Measurements from ENCODE around the gene DOCK4.

Gene DOCK4

DNA sequence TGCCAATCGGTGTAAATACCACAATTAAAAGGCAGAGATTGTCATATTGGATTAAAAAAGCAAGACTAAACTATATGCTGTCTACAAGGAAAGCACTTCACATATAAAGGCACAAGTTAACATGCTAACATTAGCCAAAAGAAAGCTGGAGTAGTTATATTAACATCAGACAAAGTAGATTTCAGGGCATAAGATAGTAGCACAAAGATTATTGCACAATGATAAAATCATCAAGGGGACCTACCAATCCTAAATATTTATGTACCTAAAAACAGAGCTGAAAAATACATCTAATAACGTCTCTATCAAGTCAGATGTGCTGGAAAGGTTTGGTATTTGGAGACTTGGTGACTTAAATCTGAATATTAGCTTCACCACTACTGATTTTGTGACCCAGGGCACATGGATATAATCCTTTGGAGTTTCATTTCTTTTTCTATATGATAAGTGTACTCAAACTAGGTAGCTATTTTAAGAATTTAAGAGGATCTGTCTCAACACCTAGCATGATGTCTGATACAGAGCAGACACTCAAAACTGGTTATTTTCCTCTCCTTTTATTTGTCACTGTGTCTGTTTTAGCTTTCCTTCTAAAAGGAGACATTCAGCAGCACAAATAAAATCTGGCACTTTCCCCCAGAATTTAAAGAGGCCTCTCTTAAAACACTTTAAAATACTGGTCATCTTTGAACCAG is 156.5 kb downstream of the DOCK4 start:
- H3K23ac ChIP-seq (ENCODE audit: low read length): no peak overlapping the region

DNA sequence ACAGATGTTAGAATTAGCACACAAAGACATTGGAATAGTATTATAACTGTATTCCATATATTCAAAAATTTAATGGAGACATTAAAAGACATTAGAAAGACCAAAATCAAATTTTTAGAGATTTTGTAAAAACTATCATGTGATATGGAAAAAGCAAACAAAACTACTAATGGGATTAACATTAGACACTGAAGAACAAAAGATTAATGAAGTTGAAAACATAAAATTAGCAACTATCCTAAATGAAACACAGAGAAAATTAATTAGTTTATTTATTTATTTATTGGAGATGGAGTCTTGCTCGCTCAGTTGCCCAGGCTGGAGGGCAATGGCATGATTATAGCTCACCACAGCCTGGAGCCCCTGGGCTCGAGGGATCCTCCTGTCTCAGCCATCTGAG is 158.8 kb downstream of the DOCK4 start:
- no peak overlapping the region for H3K23ac ChIP-seq (ENCODE audit: low read length)
- no peak overlapping the region for H4K91ac ChIP-seq (ENCODE audit: low read depth, low read length)
- H4K8ac ChIP-seq (ENCODE audit: low read depth, low read length): no peak overlapping the region
- no peak overlapping the region for H2BK12ac ChIP-seq (ENCODE audit: low read length)
- peaks cover 3% of the 10 kb centered on the region for H3K9me3 ChIP-seq (ENCODE audit: insufficient read depth, low read depth, low read length)
- H3K27ac ChIP-seq (ENCODE audit: low read depth, low read length): no peak overlapping the region
- H3K14ac ChIP-seq (ENCODE audit: low read length): no peak overlapping the region
- H3K79me2 ChIP-seq (ENCODE audit: control insufficient read depth, insufficient read depth, low read length, poor library complexity): no peaks in the 10 kb centered on the region
- no peak overlapping the region for H2BK120ac ChIP-seq (ENCODE audit: insufficient read depth, low read length, poor library complexity)
- H3K18ac ChIP-seq (ENCODE audit: low read length): no peak overlapping the region
- no peak for DNase-seq
- H3K27me3 ChIP-seq (ENCODE audit: insufficient read depth, low read length): no peaks in the 10 kb centered on the region
- H3K9ac ChIP-seq (ENCODE audit: low read length): no peak overlapping the region
- H3K4me2 ChIP-seq (ENCODE audit: low read length): no peak overlapping the region
- H4K12ac ChIP-seq (ENCODE audit: low read depth, low read length): no peak overlapping the region
- no peak overlapping the region for H3K4ac ChIP-seq (ENCODE audit: low read depth, low read length)
- H3K4me3 ChIP-seq (ENCODE audit: low read depth, low read length): no peak overlapping the region
- H2AK5ac ChIP-seq (ENCODE audit: low read length): no peak overlapping the region
- no peaks in the 10 kb centered on the region for H3K79me1 ChIP-seq (ENCODE audit: low read length)
- H3K4me1 ChIP-seq (ENCODE audit: control insufficient read depth in 1 of 2, insufficient read depth in 2 of 2, low read length in 2 of 2): no peaks in the 10 kb centered on the region
- no CpG with 5 or more reads among the region's 2 CpGs for WGBS (ENCODE audit: extremely low coverage, insufficient coverage, insufficient read length)
- H3K36me3 ChIP-seq (ENCODE audit: control insufficient read depth in 1 of 2, insufficient read depth in 2 of 2, low read length in 2 of 2): no peaks in the 10 kb centered on the region
- H2AFZ ChIP-seq (ENCODE audit: insufficient read depth, low read length, poor library complexity): no peak overlapping the region
- H2BK5ac ChIP-seq (ENCODE audit: low read depth, low read length, poor library complexity): no peak overlapping the region

More for the DNA sequence above, 156.5 kb downstream of the DOCK4 start:
- Histone ChIP-seq H2BK12ac (ENCODE audit: low read length) (no peak overlapping the region), H4K12ac (ENCODE audit: low read depth, low read length) (no peak overlapping the region), H3K9me3 (ENCODE audit: insufficient read depth, low read depth, low read length) (peaks cover 3% of the 10 kb centered on the region), H2AK5ac (ENCODE audit: low read length) (no peak overlapping the region), H2BK120ac (ENCODE audit: insufficient read depth, low read length, poor library complexity) (no peak overlapping the region), H4K8ac (ENCODE audit: low read depth, low read length) (no peak overlapping the region), H3K79me2 (ENCODE audit: control insufficient read depth, insufficient read depth, low read length, poor library complexity) (no peaks in the 10 kb centered on the region), H3K4me3 (ENCODE audit: low read depth, low read length) (no peak overlapping the region), H3K4ac (ENCODE audit: low read depth, low read length) (no peak overlapping the region), H3K18ac (ENCODE audit: low read length) (no peak overlapping the region), H3K27me3 (ENCODE audit: insufficient read depth, low read length) (no peaks in the 10 kb centered on the region), H3K9ac (ENCODE audit: low read length) (no peak overlapping the region), H4K91ac (ENCODE audit: low read depth, low read length) (no peak overlapping the region), H2AFZ (ENCODE audit: insufficient read depth, low read length, poor library complexity) (no peak overlapping the region), H3K27ac (ENCODE audit: low read depth, low read length) (no peak overlapping the region), H3K4me1 (ENCODE audit: control insufficient read depth in 1 of 2, insufficient read depth in 2 of 2, low read length in 2 of 2) (peaks cover 0 to 2% of the 10 kb centered on the region in 2 experiments), H3K4me2 (ENCODE audit: low read length) (no peak overlapping the region), H2BK5ac (ENCODE audit: low read depth, low read length, poor library complexity) (no peak overlapping the region), H3K14ac (ENCODE audit: low read length) (no peak overlapping the region), H3K79me1 (ENCODE audit: low read length) (no peaks in the 10 kb centered on the region), H3K36me3 (ENCODE audit: control insufficient read depth in 1 of 2, insufficient read depth in 2 of 2, low read length in 2 of 2) (no peaks in the 10 kb centered on the region)
- DNase-seq: no peak
- no CpG with 5 or more reads among the region's 2 CpGs for WGBS (ENCODE audit: extremely low coverage, insufficient coverage, insufficient read length)

DNA sequence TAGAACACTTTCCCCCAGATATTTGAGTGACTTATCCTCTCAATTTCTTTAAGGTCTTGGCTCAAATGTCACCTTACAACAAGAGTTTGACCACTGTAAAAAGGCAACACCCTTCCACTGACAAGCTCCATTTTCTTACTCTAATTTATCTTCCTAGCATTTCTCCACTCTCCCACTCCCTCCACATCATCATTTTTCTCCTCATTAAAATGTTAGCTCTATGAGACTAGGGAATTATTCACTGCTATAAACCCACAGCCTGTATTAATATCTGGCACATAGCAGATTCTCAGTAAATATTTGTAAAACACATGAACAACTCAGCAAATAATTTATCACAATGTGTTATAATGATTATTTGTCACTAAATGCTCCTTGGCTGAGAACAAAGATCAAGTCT is 161.0 kb downstream of the DOCK4 start:
- no peaks in the 10 kb centered on the region for H3K36me3 ChIP-seq (ENCODE audit: control insufficient read depth in 1 of 2, insufficient read depth in 2 of 2, low read length in 2 of 2)

DNA sequence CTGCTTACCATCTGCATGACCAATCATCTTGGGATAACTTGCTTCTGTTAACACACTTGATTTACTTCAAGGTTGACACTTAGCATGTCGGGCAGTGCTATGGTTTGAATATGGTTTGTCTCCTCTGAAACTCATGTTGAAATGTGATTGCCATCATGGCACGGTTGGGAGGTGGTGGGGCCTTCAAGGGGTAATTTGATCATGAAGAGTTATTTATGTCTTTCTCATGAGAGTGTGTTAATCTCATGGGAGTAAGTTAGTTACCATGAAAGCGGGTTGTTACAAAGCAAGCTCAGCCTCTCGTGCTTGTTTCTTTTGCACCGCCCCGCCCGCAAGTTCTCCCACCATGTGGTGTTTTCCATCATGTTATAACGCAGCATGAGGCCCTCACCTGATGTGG is 163.6 kb downstream of the DOCK4 start:
- Histone ChIP-seq H3K4me1 (ENCODE audit: control insufficient read depth in 1 of 2, insufficient read depth in 2 of 2, low read length in 2 of 2) (no peaks in the 10 kb centered on the region), H4K91ac (ENCODE audit: low read depth, low read length) (no peak overlapping the region), H3K9ac (ENCODE audit: low read length) (no peak overlapping the region), H3K23ac (ENCODE audit: low read length) (no peak overlapping the region), H3K18ac (ENCODE audit: low read length) (no peak overlapping the region), H2AK5ac (ENCODE audit: low read length) (no peak overlapping the region), H3K79me1 (ENCODE audit: low read length) (no peaks in the 10 kb centered on the region), H3K14ac (ENCODE audit: low read length) (no peak overlapping the region), H3K27ac (ENCODE audit: low read depth, low read length) (no peak overlapping the region), H2BK120ac (ENCODE audit: insufficient read depth, low read length, poor library complexity) (no peak overlapping the region), H3K79me2 (ENCODE audit: control insufficient read depth, insufficient read depth, low read length, poor library complexity) (no peaks in the 10 kb centered on the region), H3K4ac (ENCODE audit: low read depth, low read length) (no peak overlapping the region), H3K9me3 (ENCODE audit: insufficient read depth, low read depth, low read length) (peaks cover 1% of the 10 kb centered on the region), H3K4me2 (ENCODE audit: low read length) (no peak overlapping the region), H3K27me3 (ENCODE audit: insufficient read depth, low read length) (no peaks in the 10 kb centered on the region), H4K12ac (ENCODE audit: low read depth, low read length) (no peak overlapping the region), H2BK5ac (ENCODE audit: low read depth, low read length, poor library complexity) (no peak overlapping the region), H3K4me3 (ENCODE audit: low read depth, low read length) (no peak overlapping the region), H4K8ac (ENCODE audit: low read depth, low read length) (no peak overlapping the region), H3K36me3 (ENCODE audit: control insufficient read depth in 1 of 2, insufficient read depth in 2 of 2, low read length in 2 of 2) (no peaks in the 10 kb centered on the region), H2AFZ (ENCODE audit: insufficient read depth, low read length, poor library complexity) (no peak overlapping the region), H2BK12ac (ENCODE audit: low read length) (no peak overlapping the region)
- DNase-seq: no peak
- no CpG with 5 or more reads among the region's 8 CpGs for WGBS (ENCODE audit: extremely low coverage, insufficient coverage, insufficient read length)

More for the DNA sequence above, 161.0 kb downstream of the DOCK4 start:
- H2BK120ac ChIP-seq (ENCODE audit: insufficient read depth, low read length, poor library complexity): no peak overlapping the region
- H3K4me2 ChIP-seq (ENCODE audit: low read length): no peak overlapping the region
- H3K14ac ChIP-seq (ENCODE audit: low read length): no peak overlapping the region
- H2BK5ac ChIP-seq (ENCODE audit: low read depth, low read length, poor library complexity): no peak overlapping the region
- H3K9ac ChIP-seq (ENCODE audit: low read length): no peak overlapping the region
- H4K91ac ChIP-seq (ENCODE audit: low read depth, low read length): no peak overlapping the region
- H3K27me3 ChIP-seq (ENCODE audit: insufficient read depth, low read length): no peaks in the 10 kb centered on the region
- no peaks in the 10 kb centered on the region for H3K4me1 ChIP-seq (ENCODE audit: control insufficient read depth in 1 of 2, insufficient read depth in 2 of 2, low read length in 2 of 2)
- H2AK5ac ChIP-seq (ENCODE audit: low read length): no peak overlapping the region
- H3K9me3 ChIP-seq (ENCODE audit: insufficient read depth, low read depth, low read length): peaks cover 3% of the 10 kb centered on the region
- H3K79me2 ChIP-seq (ENCODE audit: control insufficient read depth, insufficient read depth, low read length, poor library complexity): no peaks in the 10 kb centered on the region
- no peak overlapping the region for H4K8ac ChIP-seq (ENCODE audit: low read depth, low read length)
- H3K18ac ChIP-seq (ENCODE audit: low read length): no peak overlapping the region
- no peak for DNase-seq
- H3K4ac ChIP-seq (ENCODE audit: low read depth, low read length): no peak overlapping the region
- H3K79me1 ChIP-seq (ENCODE audit: low read length): no peaks in the 10 kb centered on the region
- H4K12ac ChIP-seq (ENCODE audit: low read depth, low read length): no peak overlapping the region
- no peak overlapping the region for H2BK12ac ChIP-seq (ENCODE audit: low read length)
- H2AFZ ChIP-seq (ENCODE audit: insufficient read depth, low read length, poor library complexity): no peak overlapping the region
- H3K4me3 ChIP-seq (ENCODE audit: low read depth, low read length): no peak overlapping the region
- no peak overlapping the region for H3K27ac ChIP-seq (ENCODE audit: low read depth, low read length)
- no peak overlapping the region for H3K23ac ChIP-seq (ENCODE audit: low read length)

Measured in trophoblast cell (in vitro differentiated cells and primary cell).